NK-92 (cell line): ENCODE data around the gene AKT1S1.

Experiments
- DNase-seq: peaks from one replicate; lab custom pipeline; 2025; ENCODE audit not compliant: unreplicated experiment; lab: John Stamatoyannopoulos, UW

Gene AKT1S1

GRCh38 chr19:49855676-49856573 lies 21.2 kb downstream of the AKT1S1 start:
- no peak for DNase-seq

- no peak for DNase-seq
Measured at GRCh38 chr19:49855277-49855675, 21.9 kb downstream of the AKT1S1 start.

- no peak for DNase-seq
Measured at GRCh38 chr19:49854378-49855263, 22.5 kb downstream of the AKT1S1 start.

GRCh38 chr19:49853852-49854377 lies 23.2 kb downstream of the AKT1S1 start:
- no peak for DNase-seq

GRCh38 chr19:49852631-49853126 lies 24.5 kb downstream of the AKT1S1 start:
- no peak for DNase-seq

- DNase-seq = no peak
Measured at GRCh38 chr19:49851456-49852259, 25.5 kb downstream of the AKT1S1 start.

GRCh38 chr19:49850487-49851342 lies 26.4 kb downstream of the AKT1S1 start, which contains the start of gene PTOV1:
Gene PTOV1, plus strand, starts transcription at chr19:49851159.
- DNase-seq = peak; percentile 25

GRCh38 chr19:49850221-49850486 lies 27.0 kb downstream of the AKT1S1 start:
- DNase-seq = no peak

- DNase-seq = no peak
Measured at GRCh38 chr19:49849433-49850220, 27.5 kb downstream of the AKT1S1 start.

- DNase-seq = no peak
Measured at GRCh38 chr19:49848938-49849337, 28.2 kb downstream of the AKT1S1 start.

GRCh38 chr19:49847731-49848696 lies 29.1 kb downstream of the AKT1S1 start:
- DNase-seq = no peak

- no peak for DNase-seq
Measured at GRCh38 chr19:49846408-49846807, 30.7 kb downstream of the AKT1S1 start.

GRCh38 chr19:49845414-49845813 lies 31.7 kb downstream of the AKT1S1 start:
- DNase-seq = no peak

GRCh38 chr19:49844138-49845095 lies 32.7 kb downstream of the AKT1S1 start:
- DNase-seq = no peak

- DNase-seq = no peak
Measured at GRCh38 chr19:49843265-49843664, 33.9 kb downstream of the AKT1S1 start.

- no peak for DNase-seq
Measured at GRCh38 chr19:49840736-49841249, 36.4 kb downstream of the AKT1S1 start.

GRCh38 chr19:49840321-49840720 lies 36.8 kb downstream of the AKT1S1 start:
- DNase-seq = no peak
